Endothelial cell of umbilical vein (primary cell): Measurements from ENCODE around the gene KIAA1217. TPM values are rescaled to one million over a fixed set of nuclear protein-coding genes. Genes with fewer than 3 reads are reported as not detected.

ENCODE experiments used
- BruUV-seq: library from RNA; stranded (reverse); fragments of 400-500 nt; replicated peaks from 2 replicates; lab custom pipeline; 2021; lab: Mats Ljungman, UMichigan
- CTCF ChIA-PET: fragments of 300-600, 350-600 bp; sonication (Branson Sonifier 250); formaldehyde crosslinking; loops from one replicate; lab custom pipeline; 2021; ENCODE audit warnings: antibody characterized with exemption, inconsistent platforms; lab: Charles Lee
- POLR2A ChIA-PET: fragments of 300-600, 350-600 bp; sonication (Branson Sonifier 250); formaldehyde crosslinking; loops from one replicate; lab custom pipeline; 2021; ENCODE audit warnings: antibody characterized with exemption, inconsistent platforms; lab: Charles Lee
- DNase-seq: peaks from one replicate; pipeline ENCODE4 v3.0.0-alpha.2; 2011; ENCODE audit warnings: low read depth, low spot score
- FAIRE-seq: peaks from 2 replicates; lab custom pipeline; 2011; peaks lifted over from hg19 to GRCh38; lab: Jason Lieb, UNC
- H2AFZ ChIP-seq: 2 replicates; pipeline ENCODE4 v1.6.0; 2012; ENCODE audit warnings: low read depth, low read length, control low read depth, inconsistent platforms
- H3K27ac ChIP-seq: 2 replicates; pipeline ENCODE4 v1.5.1; 2011; ENCODE audit warnings: low read depth, mild to moderate bottlenecking, control low read depth, low read length, moderate library complexity; ENCODE audit not compliant: insufficient read depth
- H3K27me3 ChIP-seq, 2 experiments: 2 replicates each; pipeline versions ENCODE4 v1.6.0 to v1.6.1; 2011; ENCODE audit warnings: low read length in 2 of 2, mixed read lengths in 1 of 2; ENCODE audit not compliant: control insufficient read depth in 2 of 2, insufficient read depth in 2 of 2
- H3K36me3 ChIP-seq, 2 experiments: 2 replicates in 1 of 2; 3 replicates in 1 of 2; pipeline ENCODE4 v1.5.1; 2011; ENCODE audit warnings: low read length in 2 of 2, mild to moderate bottlenecking in 1 of 2, moderate library complexity in 1 of 2; ENCODE audit not compliant: control insufficient read depth in 2 of 2, insufficient read depth in 2 of 2; ENCODE audit errors: extremely low read depth in 1 of 2
- H3K4me1 ChIP-seq: 3 replicates; pipeline ENCODE4 v1.5.1; 2011; ENCODE audit warnings: mild to moderate bottlenecking, low read length; ENCODE audit not compliant: control insufficient read depth, insufficient read depth; ENCODE audit errors: extremely low read depth
- H3K4me2 ChIP-seq: 2 replicates; pipeline ENCODE4 v1.6.1; 2011; ENCODE audit warnings: low read length, control low read depth, mixed read lengths; ENCODE audit not compliant: insufficient read depth
- H3K4me3 ChIP-seq, 3 experiments: fragments of 200-600 bp in 1 of 3; sonication (generic), shearing (Covaris generic) in 1 of 3; replicated peaks in 1 of 3; 2 replicates each; pipeline ENCODE4 v1.5.1; 2011 to 2016; ENCODE audit warnings: control low read depth in 3 of 3, low read length in 3 of 3, mild to moderate bottlenecking in 2 of 3, inconsistent platforms in 1 of 3, low read depth in 1 of 3, moderate library complexity in 1 of 3; ENCODE audit not compliant: insufficient read depth in 1 of 3
- H3K79me2 ChIP-seq: 2 replicates; pipeline ENCODE4 v1.6.0; 2012; ENCODE audit warnings: low read length, inconsistent platforms; ENCODE audit not compliant: control insufficient read depth, insufficient read depth
- H3K9ac ChIP-seq: replicated peaks from 2 replicates; pipeline ENCODE3; 2011; ENCODE audit warnings: low read length, control low read depth; ENCODE audit not compliant: insufficient read depth; ENCODE audit errors: extremely low read depth
- H3K9me1 ChIP-seq: replicated peaks from 3 replicates; pipeline ENCODE4 v1.6.0; 2011; ENCODE audit warnings: mild to moderate bottlenecking, low read length; ENCODE audit not compliant: control insufficient read depth, insufficient read depth; ENCODE audit errors: extremely low read depth
- H3K9me3 ChIP-seq: replicated peaks from 2 replicates; pipeline ENCODE4 v1.5.1; 2012; ENCODE audit warnings: low read length, inconsistent platforms; ENCODE audit not compliant: control insufficient read depth, insufficient read depth
- H4K20me1 ChIP-seq: replicated peaks from 2 replicates; pipeline ENCODE3; 2011; ENCODE audit warnings: mild to moderate bottlenecking, low read length; ENCODE audit not compliant: control insufficient read depth, insufficient read depth; ENCODE audit errors: extremely low read depth
- CTCF ChIP-seq, 2 donors: IDR thresholded peaks; 1 replicate in 1 of 2; 2 replicates in 1 of 2; pipeline ENCODE4 v1.5.1; 2011; ENCODE audit warnings: low read length in 2 of 2, mild to moderate bottlenecking in 2 of 2, moderate library complexity in 2 of 2, control low read depth in 1 of 2, inconsistent platforms in 1 of 2, low read depth in 1 of 2; ENCODE audit not compliant: insufficient read depth in 1 of 2; ENCODE audit errors: extremely low read depth in 1 of 2
- EZH2 ChIP-seq: IDR thresholded peaks from 2 replicates; pipeline ENCODE4 v1.6.1; 2012; ENCODE audit warnings: borderline replicate concordance, low read depth, mild to moderate bottlenecking, moderate library complexity, low read length, inconsistent platforms; ENCODE audit not compliant: severe bottlenecking
- FOS ChIP-seq: IDR thresholded peaks from 2 replicates; pipeline ENCODE4 v1.6.1; 2011; ENCODE audit warnings: mild to moderate bottlenecking, low read length, moderate library complexity, borderline replicate concordance; ENCODE audit not compliant: insufficient read depth
- GATA2 ChIP-seq: IDR thresholded peaks from 2 replicates; pipeline ENCODE4 v1.7.0; 2011; ENCODE audit warnings: low read depth, mild to moderate bottlenecking, moderate library complexity, mixed read lengths, low read length; ENCODE audit not compliant: insufficient read length, insufficient read depth
- JUN ChIP-seq: IDR thresholded peaks from 2 replicates; pipeline ENCODE4 v1.6.1; 2011; ENCODE audit warnings: borderline replicate concordance, low read depth; ENCODE audit not compliant: insufficient read length, insufficient read depth
- MAX ChIP-seq: IDR thresholded peaks from 2 replicates; pipeline ENCODE4 v1.6.1; 2011; ENCODE audit not compliant: insufficient read depth, insufficient read length
- MYC ChIP-seq: IDR thresholded peaks from one replicate; pipeline ENCODE4 v1.6.1; 2011; ENCODE audit warnings: mild to moderate bottlenecking, low read depth, low read length
- POLR2A ChIP-seq: IDR thresholded peaks from 2 replicates; pipeline ENCODE4 v1.6.1; 2012; ENCODE audit warnings: low read depth, mild to moderate bottlenecking, control low read depth, low read length
- POLR2AphosphoS5 ChIP-seq: IDR thresholded peaks from 2 replicates; pipeline ENCODE4 v1.6.1; 2012; ENCODE audit warnings: low read depth, mild to moderate bottlenecking, control low read depth, low read length, moderate library complexity; ENCODE audit not compliant: insufficient read depth
- dilution Hi-C: fragments of 300-500 bp; cut with MboI; formaldehyde crosslinking; loops from one replicate; pipeline ENCODE4 v1.15.0; 2019; ENCODE audit warnings: low sequenced_read_pairs; ENCODE audit not compliant: extremely low pct_ligation_motif_present
- intact Hi-C: fragments of 100-400 bp; cut with micrococcal nuclease; formaldehyde crosslinking; loops from one replicate; pipeline ENCODE4 v1.10.0; 2022
- polyA plus RNA-seq, 4 experiments: library from polyadenylated mRNA; depleted of rRNA in 3 of 4; stranded (reverse) in 3 of 4; unstranded in 1 of 4; fragments of >200 nt; gene quantifications; 2 replicates each; pipeline versions ENCODE4 v1.2.1 to v1.2.3, GENCODE V29; 2011 to 2012; ENCODE audit warnings: missing spikeins in 1 of 4
- total RNA-seq: library from RNA; stranded (reverse); gene quantifications from 2 replicates; pipeline ENCODE4 v1.2.3, GENCODE V29; 2021

Gene KIAA1217
- total and polyA plus RNA-seq, 2 donors (not counting 3 experiments of a cell fraction or from before 2014, with no cell fraction given) = 0.83 to 10.3 TPM

GRCh38 chr10:24571870-24572450, 363.0 kb downstream of the KIAA1217 start:
- no TSS peak for BruUV-seq
- Histone ChIP-seq H3K9me1 (no peaks in the 10 kb centered on the region), H4K20me1 (no peaks in the 10 kb centered on the region), H3K4me1 (no peaks in the 10 kb centered on the region), H3K27ac (no peak overlapping the region), H3K36me3 (no peaks in the 10 kb centered on the region), H3K4me3 (no peak overlapping the region), H3K9ac (no peak overlapping the region), H3K79me2 (no peaks in the 10 kb centered on the region), H2AFZ (no peak overlapping the region), H3K4me2 (no peak overlapping the region), H3K27me3 (no peaks in the 10 kb centered on the region), H3K9me3 (no peaks in the 10 kb centered on the region)
- intact Hi-C loops (no loop called here), dilution Hi-C loops (no loop called here)
- DNase-seq (no peak), FAIRE-seq (no peak)
- TF ChIP-seq POLR2AphosphoS5 (no peak), JUN (no peak)
- POLR2A ChIA-PET = no interaction called here
- CTCF ChIA-PET = interaction anchor here (1.3 to 1.4 kb wide), 4 partner anchors 12 to 509 kb away, joined by 3 to 7 read pairs (median 5); no protein-coding TSS in a partner anchor

- dilution Hi-C loops = no loop called here
- Histone ChIP-seq H4K20me1 (no peaks in the 10 kb centered on the region), H3K4me1 (no peaks in the 10 kb centered on the region), H3K4me3 (no peak overlapping the region), H3K9ac (no peak overlapping the region), H3K9me1 (no peaks in the 10 kb centered on the region), H3K36me3 (no peaks in the 10 kb centered on the region), H2AFZ (no peak overlapping the region), H3K79me2 (no peaks in the 10 kb centered on the region), H3K9me3 (no peaks in the 10 kb centered on the region), H3K27me3 (no peaks in the 10 kb centered on the region), H3K27ac (no peak overlapping the region), H3K4me2 (no peak overlapping the region)
- intact Hi-C loops = no loop called here
- POLR2A ChIA-PET = no interaction called here
- CTCF ChIA-PET = no interaction called here
- BruUV-seq = no TSS peak
- no peak for FAIRE-seq
- DNase-seq = no peak
- TF ChIP-seq MAX (no peak), POLR2A (no peak), FOS (no peak), POLR2AphosphoS5 (no peak), MYC (no peak), JUN (no peak), EZH2 (no peak), CTCF (IDR thresholded peaks at IDR 0.05; ENCODE audit: extremely low read depth in 1 of 2, insufficient read depth in 1 of 2, low read depth in 1 of 2, low read length in 2 of 2) (no peak), GATA2 (no peak)
Observed at GRCh38 chr10:24574161-24574560, 365.2 kb downstream of the KIAA1217 start.
